Measurements from ENCODE around the gene ALKAL2. TPM values are rescaled to one million over a fixed set of nuclear protein-coding genes. Genes with fewer than 3 reads are reported as not detected.

The ALKAL2 gene
- total RNA-seq, result not detected in 2 replicates

GRCh38 chr2:287911-288757 is at the start of gene ALKAL2:
TSS of gene ALKAL2 (minus strand) at chr2:288091. CDS start at chr2:287835, 256 bp downstream.

GRCh38 chr2:264493-265468 is 23.1 kb downstream of the ALKAL2 start, which contains the start of gene ACP1:
TSS of gene ACP1 (plus strand) at chr2:264947. CDS start at chr2:264965, 18 bp downstream.

GRCh38 chr2:263774-264492 is 24.0 kb downstream of the ALKAL2 start, which contains the start of gene SH3YL1:
TSS of gene SH3YL1 (minus strand) at chr2:264032. CDS start at chr2:263984, 48 bp downstream.

Other genes with a start within 250 kb of the ALKAL2 start
- gene FAM110C, start 241.6 kb downstream of the ALKAL2 start, total RNA-seq, result under 0.01 and 0.05 TPM in 2 replicates
- 53.7 and 61.0 TPM in 2 replicates for gene SH3YL1, start 24.1 kb downstream of the ALKAL2 start, total RNA-seq
- gene ACP1, start 23.1 kb downstream of the ALKAL2 start, total RNA-seq, result 111 and 112 TPM in 2 replicates